ENCODE data around the gene SULF2.

The SULF2 gene

GRCh38 chr20:47765691-47766594, 19.3 kb downstream of the SULF2 start:
- DNase-seq (ENCODE audit: low read depth, low spot score) = no peak
- no peak overlapping the region for H3K27ac ChIP-seq

- no peak overlapping the region for H3K27ac ChIP-seq
- DNase-seq (ENCODE audit: low read depth, low spot score) = no peak
These were observed 20.0 kb downstream of the SULF2 start for GRCh38 chr20:47765271-47765670.

DNA sequence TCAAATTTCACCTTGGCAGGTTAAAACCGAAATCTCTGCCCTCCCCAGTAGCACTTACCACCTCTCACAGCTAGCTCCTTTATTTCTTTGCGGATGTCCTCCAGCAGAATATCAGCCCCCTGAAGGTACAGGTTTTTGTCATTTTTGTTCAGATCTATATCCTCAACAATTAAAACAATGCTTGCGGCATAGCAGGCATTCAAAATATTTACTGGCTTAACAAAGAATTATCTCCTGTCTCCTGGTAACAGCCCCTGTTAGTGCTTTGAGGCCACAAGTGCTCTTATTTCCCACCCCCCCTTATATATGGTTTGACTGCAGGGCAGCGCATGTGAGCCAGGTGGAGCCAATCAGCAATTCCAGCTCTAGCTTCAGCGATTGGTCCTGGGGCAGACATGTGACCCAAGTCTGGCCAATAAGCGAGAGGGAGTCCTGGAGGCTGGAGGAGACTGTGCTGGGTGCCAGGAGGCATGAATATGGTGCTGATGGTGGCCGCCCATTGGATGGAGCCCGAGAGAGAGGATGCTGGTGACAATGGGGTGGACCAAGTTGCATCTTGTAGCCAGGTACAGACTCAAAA, 21.0 kb downstream of the SULF2 start:
- no peak for DNase-seq (ENCODE audit: low read depth, low spot score)
- H3K27ac ChIP-seq = no peak overlapping the region

GRCh38 chr20:47762699-47763268, 22.5 kb downstream of the SULF2 start:
- no peak for DNase-seq (ENCODE audit: low read depth, low spot score)
- H3K27ac ChIP-seq = no peak overlapping the region

DNA sequence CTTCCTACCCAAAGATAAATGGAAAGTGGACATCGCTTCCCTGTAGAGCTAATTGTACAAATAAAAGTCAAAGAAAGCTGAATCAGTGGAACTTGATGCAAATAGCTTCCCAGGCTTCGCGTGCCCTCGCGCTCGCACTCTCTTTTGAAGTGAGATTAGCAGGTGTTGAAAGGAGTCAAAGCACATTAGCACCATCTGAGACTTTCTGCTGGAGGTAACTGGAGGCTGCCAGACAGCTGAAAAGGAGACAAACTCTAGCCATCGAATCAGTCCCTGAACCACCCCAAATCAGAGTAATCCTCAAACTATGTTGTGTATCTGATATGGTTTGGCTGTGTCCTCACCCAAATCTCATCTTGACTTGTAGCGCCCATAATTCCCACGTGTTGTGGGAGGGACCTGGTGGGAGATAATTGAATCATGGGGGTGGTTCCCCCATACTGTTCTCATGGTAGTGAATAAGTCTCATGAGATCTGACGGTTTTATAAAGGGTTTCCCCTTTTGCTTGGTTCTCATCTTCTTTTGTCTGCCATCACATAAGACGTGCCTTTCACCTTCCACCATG, 23.7 kb downstream of the SULF2 start:
- H3K27ac ChIP-seq = no peak overlapping the region
- no peak for DNase-seq (ENCODE audit: low read depth, low spot score)

DNA sequence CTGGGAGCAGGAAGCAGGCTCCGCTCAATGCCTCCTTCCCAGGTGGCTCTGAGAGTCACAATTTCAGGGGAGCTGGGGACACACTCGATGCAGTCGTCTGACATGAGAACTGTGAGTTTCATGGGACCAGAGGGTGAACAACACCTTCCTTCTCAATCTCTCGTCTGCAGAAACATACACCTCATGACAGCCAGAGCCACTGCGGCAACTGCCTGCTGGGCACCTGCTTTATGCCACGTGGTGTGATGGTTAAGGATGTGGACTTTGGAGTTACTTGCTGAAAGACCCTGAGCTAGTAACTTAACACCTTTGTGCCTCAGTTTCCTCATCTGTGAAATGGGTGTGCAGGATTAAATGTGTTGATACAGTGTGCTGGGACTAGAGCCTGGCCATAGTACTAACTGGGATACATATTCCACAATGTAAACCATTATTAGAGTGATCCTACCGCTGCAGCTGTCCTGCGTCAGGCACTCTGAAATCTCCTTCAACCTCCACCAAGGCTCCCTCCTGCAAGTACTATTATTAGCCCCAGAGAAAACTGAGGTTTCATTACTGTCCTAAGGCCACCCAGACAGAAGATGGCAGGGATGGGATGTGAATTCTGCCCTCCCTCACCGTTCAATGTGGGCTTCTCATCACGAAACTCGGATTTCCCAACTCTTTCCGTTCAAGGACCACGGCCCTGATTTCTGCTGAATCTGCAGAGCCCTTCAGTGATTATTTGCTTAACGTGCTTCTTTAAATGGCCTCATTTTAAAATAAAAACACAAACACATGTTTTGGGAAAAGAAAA, 24.4 kb downstream of the SULF2 start:
- DNase-seq (ENCODE audit: low read depth, low spot score) = no peak
- H3K27ac ChIP-seq = no peak overlapping the region

GRCh38 chr20:47758517-47759450, 26.5 kb downstream of the SULF2 start:
- H3K27ac ChIP-seq = no peak overlapping the region
- DNase-seq (ENCODE audit: low read depth, low spot score) = no peak

DNA sequence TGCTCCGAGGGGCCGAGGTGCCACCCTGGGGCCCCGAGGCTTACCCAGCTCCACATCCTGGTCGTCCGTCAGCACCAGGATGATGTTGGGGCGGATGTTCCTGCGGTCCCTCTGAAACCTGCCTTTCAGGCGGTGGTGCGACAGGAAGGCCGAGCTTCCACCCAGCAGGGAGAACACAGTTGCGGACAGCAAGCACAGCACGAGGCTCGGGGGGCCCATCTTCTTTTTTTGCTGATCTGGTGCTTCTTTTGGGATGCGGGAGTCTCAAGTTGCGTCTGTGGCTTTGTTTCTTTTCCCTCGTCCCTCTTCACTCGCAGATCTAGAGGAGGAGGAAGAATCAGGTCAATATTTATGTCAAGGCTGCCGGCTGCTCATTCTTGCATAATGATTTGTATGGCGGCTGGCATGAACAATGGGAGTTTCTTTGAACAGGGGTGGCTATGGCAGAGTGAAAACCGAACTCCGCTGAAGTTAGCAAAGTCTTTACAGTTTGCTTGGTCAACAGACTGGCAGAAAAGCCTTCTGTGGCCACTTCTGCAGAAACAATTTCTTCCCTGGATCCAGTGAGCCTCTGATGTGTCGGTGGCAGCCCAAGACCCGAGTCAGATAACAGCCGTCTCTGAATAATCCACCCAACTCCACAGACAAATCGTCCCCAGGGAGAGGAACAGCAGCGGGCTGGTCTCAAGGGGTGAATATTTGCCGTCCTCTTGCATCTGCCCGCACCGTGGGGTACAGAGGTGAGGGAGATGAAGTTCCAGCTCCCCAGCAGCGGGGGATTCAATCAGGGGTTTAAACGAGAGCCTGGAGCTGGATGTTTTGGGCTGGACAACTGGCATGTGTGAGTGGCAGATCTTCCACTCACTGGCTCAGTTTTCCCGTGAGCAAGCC, 27.9 kb downstream of the SULF2 start:
- DNase-seq (ENCODE audit: low read depth, low spot score) = no peak
- no peak overlapping the region for H3K27ac ChIP-seq

DNA sequence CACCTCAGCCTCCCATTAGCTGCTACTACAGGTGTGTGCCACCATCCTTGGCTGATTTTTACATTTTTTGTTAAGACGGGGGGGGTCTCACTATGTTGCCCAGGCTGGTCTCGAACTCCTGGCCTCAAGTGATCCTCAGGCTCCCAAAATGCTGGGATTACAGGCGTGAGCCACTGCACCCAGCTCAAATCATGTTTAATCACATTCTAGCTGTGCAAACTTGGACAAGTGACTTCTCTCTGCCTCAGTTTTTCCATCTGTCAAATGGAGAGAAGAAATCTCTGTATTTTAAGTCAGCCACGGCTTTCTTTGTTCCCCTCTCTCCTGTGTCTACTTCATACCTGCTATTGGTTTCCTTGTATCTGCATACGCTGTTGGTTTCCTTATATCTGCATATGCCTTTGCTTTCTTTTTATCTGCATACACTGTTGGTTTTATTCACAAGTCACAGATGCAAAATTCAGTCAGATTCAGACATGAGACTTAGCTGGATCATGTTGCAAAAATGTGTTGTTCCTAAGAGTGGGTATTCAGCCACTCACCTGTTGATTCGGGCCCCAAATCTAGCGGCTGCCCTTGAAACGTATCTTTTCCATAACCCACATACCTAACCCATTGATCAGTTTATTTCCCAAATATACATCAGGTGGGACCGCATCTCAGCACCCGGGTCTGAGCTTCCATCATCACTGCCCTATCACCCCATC, 30.2 kb downstream of the SULF2 start:
- H3K27ac ChIP-seq = no peak overlapping the region
- DNase-seq (ENCODE audit: low read depth, low spot score) = no peak

GRCh38 chr20:47754388-47754715, 30.9 kb downstream of the SULF2 start:
- H3K27ac ChIP-seq = no peak overlapping the region
- DNase-seq (ENCODE audit: low read depth, low spot score) = no peak

DNA sequence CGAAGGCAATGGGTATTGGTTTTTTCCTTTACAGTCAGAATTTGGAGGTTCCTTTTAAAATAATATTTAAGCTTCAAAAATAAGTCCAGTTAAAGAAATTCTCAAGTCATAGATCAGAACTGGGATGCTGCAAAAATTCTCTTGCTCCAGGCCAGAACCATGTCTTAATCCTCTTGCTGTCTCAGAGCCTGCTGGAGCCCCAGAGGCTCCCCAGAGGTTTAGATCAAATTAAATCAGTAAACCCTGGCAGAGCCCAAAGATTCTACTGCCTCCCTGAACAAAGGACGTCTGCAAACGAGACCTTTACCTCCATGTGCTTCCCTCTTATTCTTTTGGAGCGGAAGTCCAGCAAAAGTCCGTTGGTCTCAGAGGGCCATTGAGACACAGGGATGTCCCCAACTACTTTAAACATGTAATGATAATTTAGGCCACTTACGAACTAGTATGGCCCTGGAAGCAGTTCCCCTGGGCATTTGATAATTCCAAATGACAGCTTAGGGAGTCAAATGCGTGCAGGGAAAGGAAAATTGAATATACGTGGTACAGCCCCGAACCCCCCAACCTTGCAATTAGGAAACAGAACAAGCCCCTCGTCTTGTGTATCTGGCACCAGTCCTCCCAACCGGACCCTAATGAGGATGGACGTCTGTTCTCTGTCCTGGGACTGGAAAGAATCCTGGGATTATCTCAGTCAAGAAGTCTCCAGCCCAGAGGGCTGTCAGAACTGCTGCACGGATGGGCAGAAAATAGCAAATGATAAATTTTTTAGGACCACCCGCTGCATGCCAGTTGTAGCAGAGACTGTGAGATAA, 31.5 kb downstream of the SULF2 start:
- H3K27ac ChIP-seq = no peak overlapping the region
- no peak for DNase-seq (ENCODE audit: low read depth, low spot score)

DNA sequence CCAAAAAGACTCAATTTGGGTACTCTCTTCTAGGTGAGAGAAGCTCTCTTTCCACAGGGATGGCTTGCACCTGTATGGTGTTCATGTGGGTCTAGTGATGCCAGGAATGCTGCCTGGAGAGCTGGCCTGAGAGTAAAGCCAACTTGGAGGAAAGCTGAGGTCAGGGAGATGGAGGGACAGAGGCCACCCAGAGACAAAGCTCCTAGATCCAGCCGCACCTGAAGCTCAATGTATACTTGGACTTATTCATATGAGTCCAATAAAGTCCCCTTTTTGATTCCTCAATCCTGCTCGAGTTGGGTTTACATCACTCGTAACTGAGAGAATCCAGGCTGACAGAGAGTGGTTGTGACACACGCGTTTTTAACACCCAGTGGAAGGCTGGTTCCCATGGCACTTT, 33.8 kb downstream of the SULF2 start:
- no peak for DNase-seq (ENCODE audit: low read depth, low spot score)
- no peak overlapping the region for H3K27ac ChIP-seq

DNA sequence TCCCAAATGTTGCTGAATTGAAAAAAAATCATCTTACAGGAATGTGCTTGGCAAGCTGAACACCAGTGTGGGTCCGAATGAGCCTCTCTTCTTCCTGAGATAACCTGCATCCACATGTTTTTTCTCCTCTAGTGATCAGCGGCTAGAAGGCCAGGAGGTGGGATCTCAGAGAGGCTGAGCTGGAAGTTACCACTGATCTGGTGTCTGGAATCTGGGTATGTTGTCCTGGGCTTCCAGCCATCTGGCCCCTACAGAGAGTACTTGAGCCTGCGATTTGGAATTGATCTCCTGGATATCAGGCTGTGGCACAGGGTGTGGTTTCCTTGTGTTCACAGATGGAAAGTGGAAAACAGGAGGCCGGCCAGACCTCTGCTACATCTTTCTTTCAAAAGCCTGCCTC, 35.9 kb downstream of the SULF2 start:
- no peak for DNase-seq (ENCODE audit: low read depth, low spot score)
- no peak overlapping the region for H3K27ac ChIP-seq

DNA sequence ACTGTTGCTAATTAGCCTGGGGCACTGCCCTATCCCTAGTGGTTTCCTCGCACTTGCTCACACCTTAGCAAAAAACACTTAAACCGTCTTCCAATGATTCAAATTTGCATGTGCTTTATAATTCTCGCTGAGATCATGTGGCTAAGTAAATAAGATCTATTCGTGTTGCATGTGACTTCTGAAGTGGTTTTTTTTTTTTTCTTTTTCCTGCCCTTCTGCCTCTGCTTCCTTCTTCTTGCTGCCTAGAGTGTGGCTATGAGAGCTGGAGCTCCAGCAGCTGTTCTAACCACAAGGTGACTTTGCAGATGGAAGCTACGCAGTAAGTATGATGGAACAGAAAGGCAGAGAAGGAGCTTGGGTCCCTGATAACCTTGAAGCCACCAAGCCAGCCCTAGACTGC, 36.5 kb downstream of the SULF2 start:
- no peak for DNase-seq (ENCODE audit: low read depth, low spot score)
- no peak overlapping the region for H3K27ac ChIP-seq

GRCh38 chr20:47748069-47748468, 37.2 kb downstream of the SULF2 start:
- DNase-seq (ENCODE audit: low read depth, low spot score) = no peak
- no peak overlapping the region for H3K27ac ChIP-seq

GRCh38 chr20:47747669-47748031, 37.6 kb downstream of the SULF2 start:
- DNase-seq (ENCODE audit: low read depth, low spot score) = no peak
- H3K27ac ChIP-seq = no peak overlapping the region

- DNase-seq (ENCODE audit: low read depth, low spot score) = no peak
- no peak overlapping the region for H3K27ac ChIP-seq
These were observed 40.5 kb downstream of the SULF2 start for GRCh38 chr20:47744803-47745202.

Measured in epithelial cell of prostate (primary cell).